HG03103 (cell line): ENCODE measurements around the gene TSSK6.

Source experiments
- ATAC-seq: cut with Tn5 transposase; IDR thresholded peaks from one replicate; pipeline ENCODE4 v1.9.1; 2021; ENCODE audit warnings: low read depth; ENCODE audit not compliant: unreplicated experiment

Gene TSSK6

DNA sequence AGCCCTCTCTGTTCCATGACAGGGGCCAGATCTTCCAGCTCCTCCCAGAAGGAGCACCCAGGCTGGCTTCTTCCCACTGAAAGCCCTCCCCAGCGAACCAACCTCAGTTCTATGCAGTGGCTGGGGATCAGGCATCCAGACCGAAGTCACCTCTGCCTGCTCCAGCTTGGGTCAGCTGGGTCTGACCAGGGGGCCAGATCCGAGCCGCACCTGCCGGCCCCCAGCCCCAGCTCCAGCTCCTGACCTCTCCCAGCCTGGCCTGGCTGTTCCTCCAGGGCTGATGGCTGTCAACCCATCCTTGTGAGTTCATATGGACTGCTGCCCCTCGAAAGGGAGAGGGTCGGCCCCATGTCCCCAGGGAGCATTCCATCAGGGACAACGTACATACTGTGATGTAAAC is 8.0 kb downstream of the TSSK6 start:
- no peak for ATAC-seq

GRCh38 chr19:19506592-19506991 is 8.8 kb downstream of the TSSK6 start:
- no peak for ATAC-seq

DNA sequence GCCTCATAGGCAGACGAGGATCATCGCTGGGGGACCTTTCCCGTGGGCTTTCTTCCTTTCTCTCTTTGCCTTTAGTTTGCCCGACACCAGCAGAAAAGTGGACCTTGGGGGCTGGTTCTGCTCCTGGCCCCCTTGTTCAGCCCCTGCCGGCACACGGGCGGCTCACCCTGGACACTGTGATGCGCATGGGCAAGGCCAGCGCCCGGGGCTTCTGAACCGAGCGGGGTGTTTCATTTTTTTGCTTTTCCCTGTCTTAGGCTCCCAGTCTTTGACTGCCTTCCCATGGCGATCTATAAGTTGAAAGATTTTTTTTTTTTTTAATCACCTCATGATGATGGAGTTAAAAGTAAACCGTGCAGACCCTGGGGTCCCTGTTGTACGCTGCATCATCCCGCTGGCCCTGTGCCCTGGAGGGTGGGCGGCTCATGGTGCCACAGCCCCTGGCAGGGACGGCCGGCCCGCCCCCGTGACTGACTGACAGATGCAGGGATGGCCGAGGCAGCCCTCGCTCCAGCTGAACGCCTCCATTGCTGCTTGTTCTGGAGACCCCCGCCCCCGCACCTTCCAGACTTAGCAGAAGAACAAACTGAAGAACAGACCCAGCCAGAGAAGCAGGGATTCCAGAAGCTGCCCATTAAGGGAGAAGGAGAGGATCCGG is 9.6 kb downstream of the TSSK6 start:
- ATAC-seq, result no peak

DNA sequence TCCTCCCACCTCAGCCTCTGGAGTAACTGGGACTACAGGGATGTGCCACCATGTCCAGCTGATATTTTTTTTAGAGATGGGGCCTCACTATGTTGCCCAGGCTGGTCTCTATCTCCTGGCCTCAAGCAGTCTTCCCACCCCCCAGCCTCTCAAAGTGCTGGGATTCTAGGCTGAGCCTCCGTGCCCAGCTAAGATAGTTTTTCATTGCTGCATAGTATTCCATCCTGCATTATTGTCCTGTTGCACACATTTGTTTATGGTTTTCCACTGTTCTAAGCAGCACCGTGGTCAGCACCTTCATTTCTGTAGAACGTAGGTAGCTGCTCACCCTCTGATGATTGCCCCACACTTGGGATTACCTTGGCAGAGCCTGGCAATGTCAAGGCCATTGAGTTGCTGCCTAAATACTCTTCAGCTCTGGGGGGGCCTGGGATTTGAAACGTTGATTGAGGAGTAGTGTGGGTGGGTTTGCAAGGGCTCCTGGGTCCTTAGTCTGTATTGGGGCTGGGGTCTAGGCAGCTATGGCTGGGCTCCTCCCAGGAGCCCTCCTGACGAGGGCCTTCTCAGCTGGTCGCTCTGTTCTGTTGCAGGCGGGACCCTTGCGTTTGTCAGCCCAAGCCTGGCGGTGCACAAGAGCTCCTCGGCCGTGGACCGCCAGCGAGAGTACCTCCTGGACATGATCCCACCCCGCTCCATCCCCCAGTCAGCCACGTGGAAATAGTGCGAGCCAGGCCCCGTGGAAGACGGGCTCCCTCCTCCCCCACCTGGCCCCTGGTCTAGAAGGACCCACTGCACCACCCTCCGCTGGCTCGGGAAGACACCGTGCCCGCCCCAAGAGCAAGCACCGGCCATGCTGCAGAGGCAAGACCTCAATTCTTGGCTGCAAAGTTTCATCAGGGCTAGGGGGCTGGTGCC is 10.3 kb downstream of the TSSK6 start:
- ATAC-seq, result no peak

DNA sequence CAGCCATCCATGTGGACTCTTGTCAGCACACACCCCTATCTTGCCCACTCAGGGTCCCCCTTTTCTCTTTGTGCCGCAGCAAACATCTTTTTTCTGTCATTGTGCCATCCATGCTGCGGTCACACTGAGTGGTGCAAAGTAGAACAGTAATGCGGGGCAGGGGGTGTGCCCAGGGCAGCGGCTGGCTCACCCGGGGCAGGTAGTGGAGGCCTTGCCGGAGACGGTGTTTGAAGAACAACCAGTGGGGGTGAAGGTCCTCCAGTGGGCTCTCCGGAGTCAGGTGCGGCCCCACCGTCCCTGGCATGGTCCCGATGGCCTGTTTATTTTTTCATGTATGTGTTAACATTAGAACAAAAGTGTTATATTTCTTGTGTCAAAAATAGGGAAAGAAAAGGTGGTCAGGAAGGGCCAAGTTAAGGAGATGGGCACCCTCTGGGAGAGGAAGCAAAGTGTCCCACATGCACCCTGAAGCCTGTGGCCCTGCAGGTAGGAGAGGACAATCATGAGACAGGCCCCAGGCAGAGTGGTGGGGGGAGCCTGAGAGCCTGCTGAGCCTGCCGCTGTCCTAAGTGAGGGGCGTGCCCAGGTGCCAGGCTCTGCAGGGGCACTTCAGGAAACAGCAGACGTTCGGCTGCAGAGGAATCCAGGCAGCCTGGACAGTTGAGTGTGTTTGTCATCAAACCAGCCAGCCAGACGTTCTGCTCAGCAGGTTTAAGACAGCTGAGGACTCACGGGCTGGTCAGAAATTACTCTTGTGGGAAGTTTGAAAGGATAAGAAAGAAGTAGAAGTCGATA is 12.3 kb downstream of the TSSK6 start:
- ATAC-seq, result no peak

GRCh38 chr19:19502281-19502680 is 13.1 kb downstream of the TSSK6 start:
- ATAC-seq, result no peak

GRCh38 chr19:19501798-19502197 is 13.6 kb downstream of the TSSK6 start:
- ATAC-seq, result no peak

GRCh38 chr19:19500975-19501644 is 14.2 kb downstream of the TSSK6 start:
- no peak for ATAC-seq

DNA sequence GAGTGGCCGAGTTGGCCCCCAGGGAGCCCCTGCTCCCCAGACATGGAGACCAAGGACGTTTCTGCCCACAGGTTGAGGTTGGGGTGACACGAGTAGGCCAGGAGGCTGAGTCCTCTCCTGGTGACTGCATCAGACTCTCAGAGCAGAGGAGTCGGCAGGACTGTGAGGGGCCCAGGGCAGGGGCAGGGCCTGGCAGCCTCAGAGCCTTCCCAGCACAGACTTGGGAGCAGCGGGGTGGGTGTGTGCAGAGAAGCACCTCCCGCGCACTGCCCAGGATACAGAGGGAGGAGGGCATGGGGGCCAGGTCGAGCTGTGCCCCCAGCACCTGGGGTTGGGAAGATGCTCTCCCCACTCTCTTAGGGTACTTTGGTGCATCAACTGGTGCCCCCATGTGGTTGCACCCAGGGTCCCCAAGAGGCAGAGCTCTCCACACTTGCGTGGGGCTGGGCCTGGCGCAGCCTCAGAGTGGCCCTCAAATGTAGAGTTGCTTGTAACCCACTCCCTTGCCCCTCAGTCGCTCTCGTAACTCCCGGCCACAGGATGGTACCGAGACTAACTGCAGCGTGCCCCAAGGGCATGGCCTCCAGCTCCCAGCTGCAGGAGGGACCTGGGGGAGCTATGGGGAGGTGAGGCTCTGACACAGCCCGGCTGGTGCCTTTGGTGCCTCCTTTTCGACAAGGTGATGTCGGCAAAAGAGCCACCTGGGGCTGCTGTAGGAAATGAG is 15.9 kb downstream of the TSSK6 start:
- ATAC-seq, result no peak

GRCh38 chr19:19498255-19498991 is 16.9 kb downstream of the TSSK6 start:
- ATAC-seq, result no peak

DNA sequence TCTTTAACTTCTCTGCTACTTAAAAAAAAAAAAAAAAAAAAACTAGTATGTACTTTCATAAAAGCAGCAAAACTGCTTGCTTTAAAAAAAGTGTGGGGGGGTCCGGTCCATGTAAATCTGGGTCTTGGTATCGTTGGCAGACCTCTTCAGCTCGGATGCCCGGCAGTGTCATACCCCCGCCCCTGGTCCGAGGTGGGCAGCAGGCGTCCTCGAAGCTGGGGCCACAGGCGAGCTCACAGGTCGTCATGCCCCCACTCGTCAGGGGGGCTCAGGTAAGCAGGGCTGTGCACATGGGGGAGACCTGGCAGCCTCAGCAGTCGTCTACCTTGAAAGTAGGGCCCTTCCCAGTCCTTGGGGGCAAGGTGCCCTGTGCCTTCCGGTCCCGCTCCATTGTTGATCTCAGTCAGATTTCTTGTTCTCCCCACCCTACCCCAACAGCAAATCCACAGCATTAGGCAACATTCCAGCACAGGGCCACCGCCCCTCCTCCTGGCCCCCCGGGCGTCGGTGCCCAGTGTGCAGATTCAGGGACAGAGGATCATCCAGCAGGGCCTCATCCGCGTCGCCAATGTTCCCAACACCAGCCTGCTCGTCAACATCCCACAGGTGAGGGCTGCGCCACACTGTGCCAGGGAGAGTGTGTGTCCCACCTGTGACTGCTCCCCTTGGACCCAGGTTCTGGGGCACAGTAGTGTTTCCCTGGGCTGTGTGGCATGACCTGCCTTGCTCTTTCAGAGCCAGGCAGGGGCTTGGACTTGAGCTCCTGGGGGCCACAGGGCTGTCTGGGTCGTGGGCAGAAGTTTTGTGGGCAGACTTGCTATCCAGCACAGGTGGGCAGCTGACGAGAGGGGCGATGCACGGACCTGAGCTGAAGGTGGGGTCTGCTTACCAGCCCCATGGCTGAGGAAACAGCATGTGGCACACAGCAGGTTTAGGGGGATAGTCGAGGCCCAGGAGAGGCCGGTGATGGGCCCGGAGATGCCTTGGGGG is 19.4 kb downstream of the TSSK6 start:
- no peak for ATAC-seq

DNA sequence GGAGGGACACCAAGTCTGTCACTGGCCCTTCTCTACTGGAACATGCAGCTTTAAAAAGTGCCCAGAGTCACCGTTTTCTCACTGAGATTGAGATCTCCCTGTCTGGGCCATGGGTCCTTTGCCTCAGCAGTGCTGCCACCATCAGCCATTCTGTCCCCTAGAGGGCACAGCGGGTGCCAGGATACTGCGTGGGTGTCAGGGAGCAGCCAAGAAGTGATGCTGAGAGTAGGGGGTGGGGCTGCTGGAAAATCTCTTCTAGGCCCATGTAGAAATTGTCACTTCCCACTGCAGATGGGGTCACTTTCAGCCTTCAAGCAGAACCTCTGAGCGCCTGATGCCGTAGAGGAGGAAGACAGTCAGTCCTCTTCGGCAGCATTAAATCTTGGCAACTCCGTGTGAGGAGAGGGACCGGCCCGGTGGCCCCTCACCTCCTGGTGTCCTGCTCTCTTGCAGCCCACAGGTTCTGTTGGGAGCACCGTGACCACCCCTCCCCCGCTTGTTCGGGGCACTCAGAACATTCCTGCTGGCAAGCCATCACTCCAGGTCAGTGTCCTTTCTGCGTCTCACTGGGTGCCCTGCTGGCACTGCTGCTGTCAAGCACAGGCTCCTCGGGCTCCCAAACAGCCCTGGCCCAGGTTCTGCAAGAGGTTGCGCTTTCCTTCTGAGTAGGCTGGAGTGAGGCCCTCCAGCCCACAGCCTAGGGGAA is 21.4 kb downstream of the TSSK6 start:
- ATAC-seq, result no peak

- ATAC-seq, result no peak
Measured at GRCh38 chr19:19492026-19492610, 23.2 kb downstream of the TSSK6 start.

GRCh38 chr19:19491321-19492025 is 23.9 kb downstream of the TSSK6 start:
- ATAC-seq, result no peak

- no peak for ATAC-seq
Measured at GRCh38 chr19:19490214-19490968, 25.0 kb downstream of the TSSK6 start.

GRCh38 chr19:19489804-19490204 is 25.5 kb downstream of the TSSK6 start:
- no peak for ATAC-seq
